ENCODE data around the gene DNAH17.
A peak's percentile ranks its signal among the peaks of the same experiment; 100 is the strongest.

DNAH17 gene

GRCh38 chr17:78555746-78556401 lies 21.3 kb downstream of the DNAH17 start:
- DNase-seq, result no peak
- intact Hi-C loops (cut with DNase I), result no loop called here

- intact Hi-C loops (cut with DNase I), result no loop called here
- DNase-seq, result no peak
Measured at GRCh38 chr17:78550464-78550863, 26.7 kb downstream of the DNAH17 start.

GRCh38 chr17:78548725-78549124 lies 28.5 kb downstream of the DNAH17 start:
- peak in 1 of 10 donors; percentile 62 for DNase-seq
- intact Hi-C loops (cut with DNase I), result no loop called here

DNA sequence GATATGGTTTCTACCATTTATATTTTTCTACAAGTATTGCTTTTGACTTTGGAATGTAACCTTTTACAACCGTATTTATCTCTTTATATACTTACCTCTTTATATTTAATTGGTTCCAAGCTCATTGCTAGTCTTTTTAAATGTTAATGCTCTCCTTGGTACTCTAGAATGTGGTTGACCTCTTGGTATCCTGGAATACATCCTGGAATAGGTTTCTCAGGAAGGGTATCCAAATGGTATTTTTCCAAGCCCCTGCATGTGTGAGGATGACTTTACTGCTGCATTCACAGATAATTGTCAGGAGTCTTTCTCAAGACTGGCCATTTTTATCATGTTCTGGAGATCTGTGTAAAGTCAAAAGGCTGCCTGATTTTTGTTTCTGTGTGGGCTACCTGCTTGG lies 30.2 kb downstream of the DNAH17 start:
- intact Hi-C loops (cut with DNase I), result no loop called here
- no peak for DNase-seq

DNA sequence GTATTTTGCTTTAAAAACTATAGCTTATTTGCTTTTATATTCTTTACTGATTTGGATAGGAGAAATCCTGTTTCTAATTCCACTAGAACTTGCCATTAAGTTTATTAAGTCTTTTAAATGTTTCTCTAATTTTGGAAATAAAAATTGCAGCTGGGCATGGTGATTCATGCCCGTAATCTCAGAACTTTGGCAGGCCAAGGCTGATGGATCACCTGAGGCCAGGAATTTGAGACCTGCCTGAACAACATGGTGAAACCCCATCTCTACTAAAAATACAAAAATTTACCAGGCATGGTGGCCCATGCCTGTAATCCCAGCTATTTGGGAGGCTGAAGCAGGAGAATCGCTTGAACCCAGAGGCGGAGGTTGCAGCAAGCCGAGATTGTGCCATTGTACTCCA lies 30.7 kb downstream of the DNAH17 start:
- intact Hi-C loops (cut with DNase I), result no loop called here

GRCh38 chr17:78544881-78545755 lies 32.1 kb downstream of the DNAH17 start:
- intact Hi-C loops (cut with DNase I), result no loop called here
- peak in 2 of 10 donors; percentile 8 to 22 for DNase-seq

More for the DNA sequence above, 30.7 kb downstream of the DNAH17 start:
- peak in 1 of 10 donors; percentile 23 for DNase-seq

- intact Hi-C loops (cut with DNase I), result no loop called here
- DNase-seq, result peak in 1 of 10 donors; percentile 21
Measured at GRCh38 chr17:78541488-78542206, 35.5 kb downstream of the DNAH17 start.

- peak in 1 of 10 donors; percentile 77 for DNase-seq
- intact Hi-C loops (cut with DNase I), result no loop called here
Measured at GRCh38 chr17:78539781-78540180, 37.4 kb downstream of the DNAH17 start.

DNA sequence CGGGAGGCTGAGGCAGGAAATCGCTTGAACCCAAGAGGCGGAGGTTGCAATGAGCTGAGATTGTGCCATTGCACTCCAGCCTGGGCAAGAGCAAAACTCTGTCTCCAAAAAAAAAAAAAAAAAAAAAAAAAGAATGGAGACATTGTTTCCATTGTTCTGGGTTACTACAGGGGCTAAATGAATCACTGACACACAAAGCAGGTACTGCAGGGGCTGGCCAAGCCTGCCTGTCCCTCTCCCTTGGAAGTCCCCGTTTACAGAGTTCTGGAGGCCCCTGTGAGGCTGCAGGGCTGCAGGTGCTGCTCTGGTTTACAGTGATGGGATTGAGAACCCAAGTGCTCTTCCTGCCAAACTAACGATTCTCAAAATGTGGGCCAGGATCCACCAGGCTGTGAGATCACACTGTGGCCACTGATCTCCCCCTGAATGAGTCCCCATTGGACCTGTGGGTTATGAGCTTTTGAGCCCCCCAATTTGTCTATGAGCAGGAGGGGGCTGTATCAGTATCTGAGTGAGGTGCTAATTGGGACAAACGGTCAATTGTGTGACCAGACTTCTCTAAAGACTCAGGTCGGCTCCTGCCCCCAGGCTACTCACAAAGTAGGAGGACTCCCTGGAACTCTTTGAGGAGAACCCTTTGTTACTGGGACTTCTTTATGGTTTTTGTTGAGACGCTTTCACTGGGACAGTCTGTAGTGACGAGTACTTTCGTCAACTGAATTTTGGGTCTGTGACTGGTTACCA lies 39.0 kb downstream of the DNAH17 start:
- intact Hi-C loops (cut with DNase I), result no loop called here
- DNase-seq, result peak in 2 of 10 donors; percentile 19 to 74

DNA sequence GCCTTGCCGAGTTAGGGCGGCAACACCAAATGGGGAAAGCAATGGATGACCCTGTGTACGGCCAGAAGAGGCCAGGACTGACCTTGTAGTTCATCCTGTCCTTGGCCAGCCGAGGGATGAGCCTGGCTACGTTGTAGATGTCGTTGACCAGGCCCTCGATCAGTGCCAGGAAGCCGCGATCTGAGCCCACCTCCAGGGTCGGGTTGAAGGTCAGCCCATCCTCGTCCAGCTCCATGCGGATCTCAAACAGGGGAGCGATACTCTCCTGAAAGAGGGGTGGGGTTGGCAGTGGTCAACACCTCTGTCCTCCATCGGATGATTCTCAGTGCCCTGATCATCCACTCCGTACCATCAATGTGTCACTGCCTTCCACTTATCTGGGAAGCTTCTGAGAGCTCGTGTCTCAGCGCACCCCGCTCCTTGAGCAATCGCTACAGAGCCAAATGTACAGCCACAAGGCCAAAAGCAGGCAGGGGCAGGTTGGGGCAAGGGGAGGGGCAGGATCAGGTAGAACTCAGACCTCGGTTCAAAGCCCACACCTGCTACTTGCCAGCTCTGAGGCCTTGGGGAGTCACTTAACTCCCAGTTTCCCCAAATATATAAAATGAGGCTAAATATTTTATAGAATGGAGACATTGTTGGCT lies 39.9 kb downstream of the DNAH17 start:
- intact Hi-C loops (cut with DNase I), result no loop called here
- peak in 2 of 10 donors; percentile 21 to 67 for DNase-seq

GRCh38 chr17:78535273-78536197 lies 41.7 kb downstream of the DNAH17 start:
- intact Hi-C loops (cut with DNase I), result no loop called here
- DNase-seq, result peak in 2 of 10 donors; percentile 21

- intact Hi-C loops (cut with DNase I), result no loop called here
- peak in 8 of 10 donors; percentile 28 to 95 (median 69) for DNase-seq
Measured at GRCh38 chr17:78534492-78535272, 42.5 kb downstream of the DNAH17 start.

DNA sequence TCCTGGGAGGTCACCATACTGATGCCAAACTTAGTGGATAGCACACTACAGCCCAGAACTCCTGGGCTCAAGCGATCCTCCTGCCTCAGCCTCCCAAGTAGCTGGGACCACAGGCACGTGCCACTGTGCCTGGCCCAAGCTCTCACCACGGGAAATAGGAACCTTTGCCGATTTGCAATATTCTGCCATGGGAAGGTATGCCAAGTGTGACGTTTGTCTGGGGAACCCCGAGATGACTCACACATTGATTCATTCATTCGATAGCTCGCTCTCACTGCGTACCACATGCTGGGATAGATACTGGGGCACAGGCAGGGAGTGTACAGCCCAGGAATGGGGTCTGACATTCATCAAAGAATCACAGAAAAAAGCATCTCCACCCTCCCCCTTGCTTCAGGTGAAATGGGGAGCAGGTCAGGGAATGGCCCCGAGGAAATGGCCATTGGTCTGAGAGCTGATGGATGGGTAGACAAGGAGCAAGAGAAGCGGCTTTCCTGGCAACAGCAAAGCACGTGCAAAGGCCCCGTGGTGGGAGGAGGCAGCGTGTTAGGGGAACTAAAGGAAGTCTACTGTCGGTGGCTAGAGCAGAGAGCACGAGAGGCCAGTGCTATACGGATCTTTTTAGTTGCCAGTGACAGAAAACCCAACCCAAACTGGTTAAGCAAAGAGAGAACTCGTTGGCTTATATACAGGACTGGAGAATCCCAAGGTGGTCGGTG lies 44.1 kb downstream of the DNAH17 start:
- DNase-seq, result peak in 2 of 10 donors; percentile 16 to 73
- intact Hi-C loops (cut with DNase I), result no loop called here

- DNase-seq, result peak in 2 of 10 donors; percentile 53 to 68
- intact Hi-C loops (cut with DNase I), result no loop called here
Measured at GRCh38 chr17:78532311-78532710, 44.9 kb downstream of the DNAH17 start.

DNA sequence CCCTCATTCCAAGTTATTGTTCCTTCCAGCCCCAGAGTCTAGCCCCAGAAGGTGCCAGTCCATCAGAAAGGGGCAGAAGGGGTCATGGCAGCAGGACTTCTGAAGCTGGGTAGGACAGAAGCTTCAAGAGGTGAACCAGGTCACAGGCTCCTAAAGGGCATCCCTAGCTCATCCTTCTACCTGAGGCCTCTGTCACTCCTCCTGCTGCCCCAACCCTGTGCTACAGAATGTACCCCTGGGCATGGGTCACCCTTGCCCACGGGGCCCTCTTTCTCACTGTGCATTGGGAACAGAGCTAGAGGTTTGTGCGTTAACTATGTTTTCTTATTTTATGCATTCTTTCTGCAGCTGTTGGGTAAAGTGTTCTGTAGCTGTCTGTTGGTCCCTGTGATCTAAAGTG lies 46.5 kb downstream of the DNAH17 start:
- intact Hi-C loops (cut with DNase I), result no loop called here
- no peak for DNase-seq

DNA sequence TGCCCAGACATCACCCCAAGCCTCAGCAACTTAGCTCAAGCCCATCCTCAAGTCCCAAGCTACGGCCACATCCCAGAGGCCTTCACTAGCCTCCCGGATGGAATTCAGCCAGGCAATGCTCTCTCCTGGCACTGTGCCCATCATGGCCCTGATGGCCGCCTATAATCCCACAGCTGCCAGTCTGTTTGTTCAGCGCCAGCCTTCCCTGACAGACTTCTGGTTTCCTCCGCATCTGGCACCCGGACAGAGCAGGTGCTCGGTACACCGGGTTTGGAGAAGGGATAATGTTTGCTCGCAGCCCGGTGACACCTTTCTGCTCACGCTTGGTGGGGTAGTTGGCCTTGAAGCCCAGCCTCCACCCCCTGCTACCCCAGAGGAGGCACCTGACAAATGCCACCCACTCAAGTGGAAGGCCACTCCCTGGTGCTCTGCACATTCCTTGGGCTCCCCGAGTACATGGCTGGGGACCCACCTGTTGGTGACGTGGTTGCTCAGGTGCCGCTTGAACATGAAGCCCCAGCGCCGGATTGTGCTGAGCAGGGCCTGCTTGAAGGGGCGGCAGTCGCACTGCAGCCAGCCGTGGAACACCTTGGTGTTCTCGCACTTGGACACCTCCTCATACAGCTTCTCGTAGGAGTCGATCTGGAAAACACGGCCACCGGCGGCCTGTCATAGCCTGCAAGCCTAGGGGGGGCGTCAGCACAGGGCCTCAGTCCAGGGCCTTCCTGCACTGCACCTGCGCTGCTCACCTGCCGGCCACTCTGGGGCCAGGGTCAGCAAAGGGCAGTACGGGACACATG lies 47.1 kb downstream of the DNAH17 start:
- peak in 4 of 10 donors; percentile 33 to 93 (median 60) for DNase-seq
- intact Hi-C loops (cut with DNase I), result no loop called here

Data from posterior cingulate gyrus (tissue), 11 donors.